HEK293T (cell line): ENCODE results near the gene MPHOSPH10.
"Not testable (repeated sequence)": the region's sequence is repeated elsewhere in the genome, so short reads cannot be mapped to it uniquely, and the experiment has no call there.

Experiments used
- ARNT ChIP-seq: fragments of 450-650 bp; IDR thresholded peaks from 2 replicates; pipeline ENCODE4 v1.6.1; 2017; ENCODE audit warnings: mild to moderate bottlenecking
- BHLHE40 ChIP-seq: fragments of 450-650 bp; IDR thresholded peaks from 2 replicates; pipeline ENCODE4 v1.6.1; 2016; ENCODE audit warnings: mild to moderate bottlenecking, moderate library complexity, borderline replicate concordance
- CTBP1 ChIP-seq: fragments of 450-650 bp; IDR thresholded peaks from 2 replicates; pipeline ENCODE4 v1.6.1; 2016; ENCODE audit warnings: borderline replicate concordance
- ELF4 ChIP-seq: fragments of 450-650 bp; IDR thresholded peaks from 2 replicates; pipeline ENCODE4 v1.6.1; 2017; ENCODE audit warnings: antibody characterized with exemption
- L3MBTL2 ChIP-seq: fragments of 450-650 bp; conservative IDR thresholded peaks from 2 replicates; pipeline ENCODE4 v1.6.1; 2016; ENCODE audit warnings: mild to moderate bottlenecking
- LEF1 ChIP-seq: fragments of 450-650 bp; IDR thresholded peaks from 2 replicates; pipeline ENCODE4 v1.6.1; 2017; ENCODE audit warnings: mild to moderate bottlenecking, borderline replicate concordance
- NFRKB ChIP-seq: fragments of 450-650 bp; IDR thresholded peaks from 2 replicates; pipeline ENCODE4 v1.6.1; 2016; ENCODE audit warnings: mild to moderate bottlenecking, moderate library complexity
- PKNOX1 ChIP-seq: fragments of 450-650 bp; IDR thresholded peaks from 2 replicates; pipeline ENCODE4 v1.6.1; 2016
- SP1 ChIP-seq: fragments of 450-650 bp; IDR thresholded peaks from 2 replicates; pipeline ENCODE4 v1.6.1; 2017
- SUZ12 ChIP-seq: fragments of 450-650 bp; IDR thresholded peaks from 2 replicates; pipeline ENCODE4 v1.6.1; 2016; ENCODE audit warnings: mild to moderate bottlenecking
- TARDBP ChIP-seq: fragments of 450-650 bp; IDR thresholded peaks from 2 replicates; pipeline ENCODE4 v1.6.1; 2016

DNA sequence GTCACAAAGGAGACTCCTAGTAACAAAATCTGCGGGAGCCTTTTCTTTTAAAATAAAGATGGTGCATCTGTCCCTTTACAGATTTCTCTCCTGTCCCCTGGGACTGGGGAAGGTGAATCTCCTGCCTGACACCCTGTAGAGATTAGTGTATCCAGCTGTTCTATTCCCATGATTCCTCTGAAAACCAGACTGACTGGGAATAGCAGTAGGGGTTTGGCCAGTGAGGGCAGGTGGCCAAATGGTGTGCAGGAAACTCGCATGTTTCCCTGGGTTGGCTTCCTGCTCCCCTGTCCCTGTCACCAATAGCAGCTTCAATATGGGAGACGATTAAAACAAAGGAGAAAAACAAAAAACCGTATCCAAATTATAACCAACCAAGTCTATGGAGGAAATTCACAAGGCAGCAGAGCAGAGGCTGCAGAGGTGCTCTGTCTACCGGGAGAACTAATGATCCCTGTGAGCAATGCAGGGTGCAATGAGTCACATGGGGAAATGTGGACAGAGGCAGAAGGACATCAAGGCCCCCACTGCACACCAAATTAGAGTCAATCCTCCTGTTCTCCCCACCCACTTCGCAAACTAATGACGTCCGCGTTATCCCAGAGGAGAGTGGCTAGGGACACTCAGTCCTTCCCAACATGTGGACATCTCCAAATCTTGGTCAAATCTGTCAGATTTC, 45.0 kb upstream of the MPHOSPH10 start:
- TF ChIP-seq BHLHE40, L3MBTL2, SUZ12, TARDBP, ARNT, LEF1, CTBP1, PKNOX1, NFRKB, SP1, ELF4: not testable (repeated sequence)
